IMR-90 (cell line): ENCODE measurements around the gene PPP1R14C. TPM values are rescaled to one million over a fixed set of nuclear protein-coding genes. Genes with fewer than 3 reads are reported as not detected.

Experiments
- ATAC-seq: fragments of 200-7000 bp; cut with Tn5 transposase; 2 replicates; pipeline ENCODE4 v1.9.1; 2020; ENCODE audit warnings: low read depth, mild to moderate bottlenecking, moderate library complexity
- BruUV-seq: library from RNA; stranded (reverse); fragments of 400-500 nt; replicated peaks from 2 replicates; lab custom pipeline; 2021; lab: Mats Ljungman, UMichigan
- CTCF ChIA-PET: fragments of 300-600 bp; formaldehyde crosslinking; extraction: SDS; loops from one replicate; lab custom pipeline; 2021; ENCODE audit warnings: antibody characterized with exemption; lab: Yijun Ruan, JAX
- POLR2A ChIA-PET: fragments of 300-600 bp; sonication (Branson Sonifier 250); formaldehyde crosslinking; loops from one replicate; lab custom pipeline; 2022; ENCODE audit warnings: antibody characterized with exemption; ENCODE audit not compliant: unreplicated experiment; lab: Charles Lee
- DNase-seq: peaks from one replicate; pipeline ENCODE4 v3.0.0; 2013
- H2AFZ ChIP-seq: replicated peaks from 2 replicates; pipeline ENCODE3; 2013; ENCODE audit warnings: low read length, mild to moderate bottlenecking; ENCODE audit not compliant: poor library complexity
- H2AK5ac ChIP-seq: 2 replicates; pipeline ENCODE4 v1.6.1; 2013; ENCODE audit warnings: low read depth, low read length, inconsistent platforms
- H2AK9ac ChIP-seq: replicated peaks from 2 replicates; pipeline ENCODE3; 2013; ENCODE audit warnings: mild to moderate bottlenecking, low read depth, low read length, moderate library complexity; ENCODE audit not compliant: poor library complexity
- H2BK120ac ChIP-seq: 2 replicates; pipeline ENCODE4 v1.6.1; 2013; ENCODE audit warnings: low read depth, low read length, inconsistent platforms
- H2BK15ac ChIP-seq: 3 replicates; pipeline ENCODE4 v1.6.1; 2013; ENCODE audit warnings: low read depth, low read length, inconsistent platforms
- H2BK20ac ChIP-seq: 2 replicates; pipeline ENCODE4 v1.6.1; 2013; ENCODE audit warnings: low read depth, mild to moderate bottlenecking, inconsistent platforms, low read length, moderate library complexity
- H2BK5ac ChIP-seq: 2 replicates; pipeline ENCODE4 v1.6.1; 2013; ENCODE audit warnings: mild to moderate bottlenecking, low read depth, low read length, inconsistent platforms; ENCODE audit not compliant: poor library complexity, severe bottlenecking
- H3K14ac ChIP-seq: replicated peaks from 2 replicates; pipeline ENCODE4 v1.6.1; 2013; ENCODE audit warnings: low read depth, low read length, inconsistent platforms
- H3K18ac ChIP-seq: 2 replicates; pipeline ENCODE4 v1.6.1; 2013; ENCODE audit warnings: low read depth, low read length, control low read depth
- H3K23ac ChIP-seq: 2 replicates; pipeline ENCODE4 v1.6.1; 2013; ENCODE audit warnings: low read depth, low read length, inconsistent platforms
- H3K27ac ChIP-seq: 2 replicates; pipeline ENCODE4 v1.5.1; 2013; ENCODE audit warnings: mild to moderate bottlenecking, control low read depth, low read length; ENCODE audit not compliant: insufficient read depth
- H3K27me3 ChIP-seq: 2 replicates; pipeline ENCODE4 v1.6.1; 2013; ENCODE audit warnings: low read length; ENCODE audit not compliant: control insufficient read depth, insufficient read depth
- H3K36me3 ChIP-seq: 2 replicates; pipeline ENCODE4 v1.6.1; 2013; ENCODE audit warnings: low read length, mixed read lengths; ENCODE audit not compliant: control insufficient read depth, insufficient read depth
- H3K4ac ChIP-seq: 2 replicates; pipeline ENCODE4 v1.6.1; 2013; ENCODE audit warnings: low read depth, low read length, inconsistent platforms
- H3K4me1 ChIP-seq: 2 replicates; pipeline ENCODE4 v1.6.1; 2013; ENCODE audit warnings: low read length, mixed read lengths; ENCODE audit not compliant: control insufficient read depth, insufficient read depth
- H3K4me2 ChIP-seq: 2 replicates; pipeline ENCODE4 v1.6.1; 2013; ENCODE audit warnings: low read depth, mild to moderate bottlenecking, control low read depth, low read length, moderate library complexity
- H3K4me3 ChIP-seq: 2 replicates; pipeline ENCODE4 v1.5.1; 2013; ENCODE audit warnings: low read depth, mild to moderate bottlenecking, control low read depth, low read length, moderate library complexity; ENCODE audit not compliant: insufficient read depth
- H3K56ac ChIP-seq: 2 replicates; pipeline ENCODE4 v1.6.1; 2013; ENCODE audit warnings: low read length, inconsistent platforms; ENCODE audit not compliant: insufficient read depth; ENCODE audit errors: extremely low read depth
- H3K79me1 ChIP-seq, 2 experiments: 2 replicates each; pipeline ENCODE4 v1.6.1; 2013; ENCODE audit warnings: low read length in 2 of 2, inconsistent platforms in 1 of 2, low read depth in 1 of 2
- H3K9ac ChIP-seq: 2 replicates; pipeline ENCODE4 v1.6.1; 2013; ENCODE audit warnings: low read depth, low read length, control low read depth
- H3K9me1 ChIP-seq: 2 replicates; pipeline ENCODE4 v1.6.1; 2013; ENCODE audit warnings: low read length, inconsistent platforms; ENCODE audit not compliant: insufficient read depth
- H3K9me3 ChIP-seq: 2 replicates; pipeline ENCODE4 v1.6.1; 2013; ENCODE audit warnings: low read length; ENCODE audit not compliant: control insufficient read depth, insufficient read depth
- H4K20me1 ChIP-seq: 2 replicates; pipeline ENCODE4 v1.6.1; 2013; ENCODE audit warnings: low read length, inconsistent platforms; ENCODE audit not compliant: insufficient read depth
- H4K5ac ChIP-seq: 2 replicates; pipeline ENCODE4 v1.6.1; 2013; ENCODE audit warnings: mild to moderate bottlenecking, low read depth, low read length, control low read depth
- H4K8ac ChIP-seq, 2 experiments: 2 replicates each; pipeline ENCODE4 v1.6.1; 2013; ENCODE audit warnings: low read depth in 2 of 2, low read length in 2 of 2, control low read depth in 1 of 2, inconsistent platforms in 1 of 2
- H4K91ac ChIP-seq: 2 replicates; pipeline ENCODE4 v1.6.1; 2013; ENCODE audit warnings: low read depth, low read length, inconsistent platforms; ENCODE audit not compliant: insufficient read depth
- CEBPB ChIP-seq: IDR thresholded peaks from 2 replicates; pipeline ENCODE4 v1.6.1; 2012; ENCODE audit warnings: low read depth, low read length, improper control_type of control experiment
- FOS ChIP-seq: fragments of 150-350 bp; IDR thresholded peaks from 2 replicates; pipeline ENCODE4 v1.6.1; 2016; ENCODE audit warnings: low read depth, low read length
- MAZ ChIP-seq: IDR thresholded peaks from 2 replicates; pipeline ENCODE4 v1.6.1; 2012; ENCODE audit warnings: low read depth, mild to moderate bottlenecking, low read length, improper control_type of control experiment, moderate library complexity, borderline replicate concordance
- NFE2L2 ChIP-seq: fragments of 150-350 bp; IDR thresholded peaks from 2 replicates; pipeline ENCODE4 v1.6.1; 2016; ENCODE audit warnings: low read depth, mild to moderate bottlenecking, low read length
- RFX5 ChIP-seq: IDR thresholded peaks from 2 replicates; pipeline ENCODE4 v1.8.0; 2012; ENCODE audit warnings: low read depth, mild to moderate bottlenecking, low read length, moderate library complexity
- WGBS, 2 experiments: methylation state at CpG; one replicate each; pipeline versions ENCODE4 v1.1.5 to v1.1.7; 2013; ENCODE audit warnings: missing lambda C conversion rate in 2 of 2; ENCODE audit not compliant: insufficient read length in 1 of 2; ENCODE audit errors: extremely low coverage in 2 of 2; 5-methylcytosine and 5-hydroxymethylcytosine counted together
- dilution Hi-C: fragments of 300-500 bp; cut with HindIII; formaldehyde crosslinking; loops from one replicate; pipeline ENCODE4 v1.14.3; 2018; ENCODE audit warnings: low sequenced_read_pairs; ENCODE audit not compliant: unreplicated experiment
- in situ Hi-C: fragments of 300-500 bp; cut with MboI; formaldehyde crosslinking; loops from 3 replicates; pipeline ENCODE4 v1.14.3; 2019; ENCODE audit warnings: low sequenced_read_pairs, inconsistent platforms, mixed read lengths
- intact Hi-C: fragments of 100-400 bp; cut with micrococcal nuclease; formaldehyde crosslinking; loops from 2 replicates; pipeline ENCODE4 v1.10.0; 2022
- polyA plus RNA-seq, 3 experiments: library from polyadenylated mRNA; depleted of rRNA; stranded (reverse); fragments of >200 nt; gene quantifications; 2 replicates each; pipeline ENCODE4 v1.2.3, GENCODE V29; 2012; ENCODE audit warnings: low replicate concordance in 1 of 3
- total RNA-seq: library from RNA; depleted of rRNA; stranded (reverse); fragments of >200 nt; gene quantifications from 2 replicates; pipeline ENCODE4 v1.2.3, GENCODE V29; 2012
- TF ChIP-seq, protein P1 (sequence below): fragments of 150-350 bp; IDR thresholded peaks from 2 replicates; pipeline ENCODE4 v1.6.1; 2017; ENCODE audit warnings: mild to moderate bottlenecking, antibody characterized with exemption, low read length, low read depth

The PPP1R14C gene
- total and polyA plus RNA-seq, 2 of the 4 experiments (the other 2 are of a cell fraction) = not detected

DNA sequence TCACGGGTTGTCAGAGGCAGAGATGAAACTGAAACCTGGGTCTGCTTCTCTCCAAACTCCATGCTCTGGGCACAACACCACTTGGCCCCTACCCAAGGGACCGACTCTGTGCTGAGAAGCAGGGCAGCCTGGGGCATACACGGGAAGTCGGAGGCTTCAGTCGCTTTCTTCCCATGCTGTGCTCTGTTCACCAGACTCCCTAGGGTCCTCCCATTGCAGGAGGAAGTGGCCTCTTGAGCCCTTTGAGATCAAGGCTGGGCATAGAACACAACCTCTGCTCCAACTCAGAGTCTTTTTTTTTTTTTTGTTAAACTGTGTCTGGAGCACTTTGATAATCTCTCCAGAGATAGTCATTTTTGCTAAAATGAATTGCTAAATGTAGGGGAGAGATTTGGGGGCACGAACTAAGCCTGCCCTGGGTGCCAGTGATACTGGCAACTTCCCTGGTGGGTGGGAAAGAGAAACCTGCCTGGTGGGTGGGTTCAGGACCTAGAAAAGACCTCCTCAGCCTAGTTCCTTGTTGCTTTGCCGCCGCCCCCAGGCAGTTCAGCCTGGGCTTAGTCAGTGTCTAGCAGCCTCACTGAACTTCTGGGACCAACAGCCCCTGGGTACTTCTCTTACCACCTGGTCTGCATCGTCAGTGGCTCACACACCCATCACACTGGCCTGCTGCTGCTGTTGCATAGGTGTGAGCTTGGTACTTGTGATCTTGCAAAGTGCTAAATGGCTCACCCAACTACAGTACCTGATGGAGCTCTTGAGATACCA, 62.0 kb downstream of the PPP1R14C start:
- Histone ChIP-seq H3K23ac (no peak overlapping the region), H4K91ac (no peak overlapping the region), H4K5ac (no peak overlapping the region), H3K9ac (no peak overlapping the region), H3K9me1 (no peaks in the 10 kb centered on the region), H2AFZ (no peak overlapping the region), H3K4ac (no peak overlapping the region), H3K27ac (no peak overlapping the region), H2BK5ac (no peak overlapping the region), H4K8ac (no peak overlapping the region), H3K36me3 (no peaks in the 10 kb centered on the region), H3K27me3 (no peaks in the 10 kb centered on the region; the same call in 1 of the 2 replicates), H3K18ac (no peak overlapping the region), H2BK120ac (no peak overlapping the region), H3K4me3 (no peak overlapping the region), H2BK20ac (no peak overlapping the region), H2BK15ac (no peak overlapping the region), H4K20me1 (no peaks in the 10 kb centered on the region), H3K79me1 (no peaks in the 10 kb centered on the region), H2AK5ac (no peak overlapping the region), H3K14ac (no peak overlapping the region), H3K9me3 (no peaks in the 10 kb centered on the region), H3K4me2 (no peak overlapping the region), H3K56ac (no peak overlapping the region), H2AK9ac (no peak overlapping the region), H3K4me1 (peaks cover 6% of the 10 kb centered on the region; the same call in 1 of the 2 replicates)
- intact Hi-C loops (no loop called here), dilution Hi-C loops (no loop called here), in situ Hi-C loops (no loop called here)
- POLR2A ChIA-PET = no interaction called here
- CTCF ChIA-PET = no interaction called here
- DNase-seq = no peak
- no TSS peak for BruUV-seq
- ATAC-seq = no peak
- TF ChIP-seq CEBPB (no peak), NFE2L2 (no peak), FOS (no peak), RFX5 (no peak), MAZ (no peak)
- TF ChIP-seq, protein P1, sequence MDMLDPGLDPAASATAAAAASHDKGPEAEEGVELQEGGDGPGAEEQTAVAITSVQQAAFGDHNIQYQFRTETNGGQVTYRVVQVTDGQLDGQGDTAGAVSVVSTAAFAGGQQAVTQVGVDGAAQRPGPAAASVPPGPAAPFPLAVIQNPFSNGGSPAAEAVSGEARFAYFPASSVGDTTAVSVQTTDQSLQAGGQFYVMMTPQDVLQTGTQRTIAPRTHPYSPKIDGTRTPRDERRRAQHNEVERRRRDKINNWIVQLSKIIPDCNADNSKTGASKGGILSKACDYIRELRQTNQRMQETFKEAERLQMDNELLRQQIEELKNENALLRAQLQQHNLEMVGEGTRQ = no peak
- WGBS, 2 experiments = 74% methylated on average over 6 of the region's 9 CpGs; no CpG with 5 or more reads in 1 of the 2 experiments
